ENCODE data around the gene TRIM40. TPM values are rescaled to one million over a fixed set of nuclear protein-coding genes. Genes with fewer than 3 reads are reported as not detected.

TRIM40 gene
- total and polyA plus RNA-seq, 4 donors = 0.08 to 0.20 TPM; not detected in 2

DNA sequence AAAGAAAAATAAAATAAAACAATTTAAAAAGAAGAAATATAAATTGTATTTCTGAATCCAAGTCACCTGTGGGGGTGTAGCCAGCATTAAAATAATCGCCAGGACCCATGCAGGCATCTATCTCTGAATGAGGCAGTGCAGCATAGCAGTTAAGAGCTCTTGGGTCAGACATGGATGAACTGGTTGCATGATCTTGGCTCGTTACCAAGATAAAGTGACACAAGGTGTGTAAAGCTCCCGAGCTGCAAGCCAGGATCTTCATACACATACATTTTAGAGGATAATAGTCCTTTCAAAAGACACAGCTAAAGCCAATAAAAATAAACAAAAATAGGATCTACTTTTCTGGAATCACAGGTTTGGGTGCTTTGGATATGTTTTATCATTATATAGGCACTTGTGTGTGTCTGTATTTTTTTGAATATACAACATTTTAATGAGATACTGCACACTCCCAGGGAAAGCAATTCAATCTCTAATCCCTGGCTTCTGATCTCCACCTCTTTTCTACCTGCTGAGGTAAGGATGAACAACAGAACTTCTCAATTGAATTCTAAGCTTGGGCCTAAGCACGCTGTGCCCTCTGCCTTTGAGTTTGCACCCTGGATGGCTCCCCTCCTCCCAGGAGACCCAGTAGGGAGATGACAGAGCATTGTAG, 16.2 kb downstream of the TRIM40 start:
- Histone ChIP-seq H3K4me3 (no peak overlapping the region), H3K27me3 (ENCODE audit: control insufficient read depth in 3 of 3, insufficient read depth in 3 of 3, low read length in 2 of 3) (peaks cover 0 to 25% (median 0%) of the 10 kb centered on the region in 3 donors), H3K4me1 (ENCODE audit: control insufficient read depth in 5 of 5, insufficient read depth in 5 of 5, low read length in 5 of 5) (peaks cover 0 to 2% (median 0%) of the 10 kb centered on the region in 5 donors), H3K9me3 (ENCODE audit: control insufficient read depth in 4 of 4, insufficient read depth in 3 of 4, low read length in 3 of 4) (no peaks in the 10 kb centered on the region), H3K36me3 (ENCODE audit: control insufficient read depth in 4 of 4, insufficient read depth in 4 of 4, low read length in 4 of 4) (no peaks in the 10 kb centered on the region), H3K27ac (ENCODE audit: low read depth in 1 of 2, low read length in 1 of 2) (no peak overlapping the region), H3K9ac (ENCODE audit: insufficient read depth in 1 of 2, low read length in 2 of 2) (no peak overlapping the region)
- DNase-seq (no peak), ATAC-seq (ENCODE audit: insufficient read depth, low FRiP score) (no peak)
- WGBS, 2 donors = 68 to 70% methylated on average over 4 of the region's 4 CpGs
- TF ChIP-seq, protein P1, sequence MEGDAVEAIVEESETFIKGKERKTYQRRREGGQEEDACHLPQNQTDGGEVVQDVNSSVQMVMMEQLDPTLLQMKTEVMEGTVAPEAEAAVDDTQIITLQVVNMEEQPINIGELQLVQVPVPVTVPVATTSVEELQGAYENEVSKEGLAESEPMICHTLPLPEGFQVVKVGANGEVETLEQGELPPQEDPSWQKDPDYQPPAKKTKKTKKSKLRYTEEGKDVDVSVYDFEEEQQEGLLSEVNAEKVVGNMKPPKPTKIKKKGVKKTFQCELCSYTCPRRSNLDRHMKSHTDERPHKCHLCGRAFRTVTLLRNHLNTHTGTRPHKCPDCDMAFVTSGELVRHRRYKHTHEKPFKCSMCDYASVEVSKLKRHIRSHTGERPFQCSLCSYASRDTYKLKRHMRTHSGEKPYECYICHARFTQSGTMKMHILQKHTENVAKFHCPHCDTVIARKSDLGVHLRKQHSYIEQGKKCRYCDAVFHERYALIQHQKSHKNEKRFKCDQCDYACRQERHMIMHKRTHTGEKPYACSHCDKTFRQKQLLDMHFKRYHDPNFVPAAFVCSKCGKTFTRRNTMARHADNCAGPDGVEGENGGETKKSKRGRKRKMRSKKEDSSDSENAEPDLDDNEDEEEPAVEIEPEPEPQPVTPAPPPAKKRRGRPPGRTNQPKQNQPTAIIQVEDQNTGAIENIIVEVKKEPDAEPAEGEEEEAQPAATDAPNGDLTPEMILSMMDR (IDR thresholded peaks at IDR 0.05; ENCODE audit: control extremely low read depth, extremely low read depth) = no peak

DNA sequence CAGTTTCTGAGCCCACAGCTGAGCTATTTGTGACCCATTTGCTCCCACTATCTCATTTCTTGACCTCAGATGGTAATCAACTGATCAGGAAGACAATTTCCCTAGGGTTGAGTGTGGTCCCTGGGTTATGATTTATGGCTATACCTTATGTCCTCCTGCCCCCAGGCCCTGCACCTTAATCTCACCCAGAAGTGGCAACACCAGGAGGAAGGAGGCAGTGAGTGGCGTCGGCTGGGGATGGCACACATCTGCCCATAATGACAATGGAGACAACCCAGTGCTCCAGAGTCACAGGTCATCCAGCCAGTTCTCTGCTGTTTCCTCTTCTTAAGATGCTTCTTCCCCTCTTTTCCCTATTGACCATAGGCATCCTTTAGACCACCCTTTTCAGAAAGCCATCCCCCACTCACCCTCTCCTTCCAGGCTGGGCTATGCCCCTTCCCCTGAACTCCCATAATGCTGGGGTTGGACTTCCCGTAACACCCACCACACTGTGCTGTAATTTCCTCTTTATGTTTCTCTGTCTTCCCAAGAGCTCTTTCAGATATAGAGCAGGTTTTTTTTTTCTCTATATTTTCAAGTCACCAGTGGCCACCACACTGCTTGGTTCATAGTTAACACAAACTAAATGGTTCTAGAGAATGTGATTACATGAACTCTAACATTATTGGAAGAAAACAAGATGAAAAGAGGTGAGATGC, 17.1 kb downstream of the TRIM40 start:
- Histone ChIP-seq H3K27ac (ENCODE audit: low read depth in 1 of 2, low read length in 1 of 2) (no peak overlapping the region), H3K4me3 (no peak overlapping the region), H3K9me3 (ENCODE audit: control insufficient read depth in 4 of 4, insufficient read depth in 3 of 4, low read length in 3 of 4) (no peaks in the 10 kb centered on the region), H3K27me3 (ENCODE audit: control insufficient read depth in 3 of 3, insufficient read depth in 3 of 3, low read length in 2 of 3) (peaks cover 0 to 27% (median 0%) of the 10 kb centered on the region in 3 donors), H3K4me1 (ENCODE audit: control insufficient read depth in 5 of 5, insufficient read depth in 5 of 5, low read length in 5 of 5) (peaks cover 0 to 2% (median 0%) of the 10 kb centered on the region in 5 donors), H3K9ac (ENCODE audit: insufficient read depth in 1 of 2, low read length in 2 of 2) (no peak overlapping the region), H3K36me3 (ENCODE audit: control insufficient read depth in 4 of 4, insufficient read depth in 4 of 4, low read length in 4 of 4) (no peaks in the 10 kb centered on the region)
- ATAC-seq (ENCODE audit: insufficient read depth, low FRiP score) (no peak), DNase-seq (no peak)
- WGBS, 2 donors = 54 to 76% methylated on average over 3 of the region's 3 CpGs
- TF ChIP-seq, protein P1 (IDR thresholded peaks at IDR 0.05; ENCODE audit: control extremely low read depth, extremely low read depth) = no peak

- Histone ChIP-seq H3K4me3 (no peak overlapping the region), H3K27ac (ENCODE audit: low read depth in 1 of 2, low read length in 1 of 2) (no peak overlapping the region), H3K27me3 (ENCODE audit: control insufficient read depth in 3 of 3, insufficient read depth in 3 of 3, low read length in 2 of 3) (peaks cover 0 to 37% (median 0%) of the 10 kb centered on the region in 3 donors), H3K36me3 (ENCODE audit: control insufficient read depth in 4 of 4, insufficient read depth in 4 of 4, low read length in 4 of 4) (no peaks in the 10 kb centered on the region), H3K9ac (ENCODE audit: insufficient read depth in 1 of 2, low read length in 2 of 2) (no peak overlapping the region), H3K4me1 (ENCODE audit: control insufficient read depth in 5 of 5, insufficient read depth in 5 of 5, low read length in 5 of 5) (peaks cover 0 to 3% (median 0%) of the 10 kb centered on the region in 5 donors), H3K9me3 (ENCODE audit: control insufficient read depth in 4 of 4, insufficient read depth in 3 of 4, low read length in 3 of 4) (no peaks in the 10 kb centered on the region)
- TF ChIP-seq, protein P1 (IDR thresholded peaks at IDR 0.05; ENCODE audit: control extremely low read depth, extremely low read depth) = no peak
- ATAC-seq (ENCODE audit: insufficient read depth, low FRiP score) (no peak), DNase-seq (no peak)
- WGBS, 2 donors = 89 to 92% methylated on average over 17 of the region's 17 CpGs
These were observed 18.1 kb downstream of the TRIM40 start for GRCh38 chr6:30154061-30154460.
